NCI-H345 treated with DMSO at 0.1 percent for 48 hours (cell line): Measurements from ENCODE around the gene PANK1.
"Not testable (repeated sequence)": the region's sequence is repeated elsewhere in the genome, so short reads cannot be mapped to it uniquely, and the experiment has no call there.

ENCODE experiments used
- DNase-seq: peaks from one replicate; lab custom pipeline; 2025; ENCODE audit not compliant: unreplicated experiment; lab: John Stamatoyannopoulos, UW

The PANK1 gene

GRCh38 chr10:89576022-89576421 lies 69.0 kb downstream of the PANK1 start:
- no peak for DNase-seq

- no peak for DNase-seq
Measured at GRCh38 chr10:89575031-89575430, 70.0 kb downstream of the PANK1 start.

GRCh38 chr10:89574368-89574767 lies 70.7 kb downstream of the PANK1 start:
- no peak for DNase-seq

- DNase-seq, result no peak
Measured at GRCh38 chr10:89567576-89568245, 77.3 kb downstream of the PANK1 start.

GRCh38 chr10:89566992-89567391 lies 78.0 kb downstream of the PANK1 start:
- DNase-seq, result no peak

- no peak for DNase-seq
Measured at GRCh38 chr10:89566095-89566950, 78.7 kb downstream of the PANK1 start.

- no peak for DNase-seq
Measured at GRCh38 chr10:89565180-89565579, 79.9 kb downstream of the PANK1 start.

GRCh38 chr10:89563861-89564478 lies 81.1 kb downstream of the PANK1 start:
- peak; percentile 26 for DNase-seq

- no peak for DNase-seq
Measured at GRCh38 chr10:89563311-89563710, 81.7 kb downstream of the PANK1 start.

GRCh38 chr10:89556600-89556999 lies 88.4 kb downstream of the PANK1 start:
- no peak for DNase-seq

GRCh38 chr10:89555688-89556445 lies 89.2 kb downstream of the PANK1 start:
- no peak for DNase-seq

GRCh38 chr10:89554433-89554832 lies 90.6 kb downstream of the PANK1 start:
- no peak for DNase-seq

GRCh38 chr10:89553064-89553734 lies 91.8 kb downstream of the PANK1 start:
- DNase-seq, result no peak

- no peak for DNase-seq
Measured at GRCh38 chr10:89552213-89552612, 92.8 kb downstream of the PANK1 start.

- peak; percentile 68 for DNase-seq
Measured at GRCh38 chr10:89550509-89550908, 94.5 kb downstream of the PANK1 start.

GRCh38 chr10:89549510-89549909 lies 95.5 kb downstream of the PANK1 start:
- DNase-seq, result no peak

- DNase-seq, result no peak
Measured at GRCh38 chr10:89548673-89549072, 96.4 kb downstream of the PANK1 start.

- no peak for DNase-seq
Measured at GRCh38 chr10:89547853-89548513, 97.1 kb downstream of the PANK1 start.

- not testable (repeated sequence) for DNase-seq
Measured at GRCh38 chr10:89546651-89547050, 98.4 kb downstream of the PANK1 start.

GRCh38 chr10:89543841-89544240 lies 101.2 kb downstream of the PANK1 start:
- DNase-seq, result no peak
